ENCODE data around the gene PTPRM.

- no peak for TF ChIP-seq CTCF (IDR thresholded peaks at IDR 0.05)
- no peak for TF ChIP-seq POLR2A (IDR thresholded peaks at IDR 0.05)
These were observed 755.4 kb downstream of the PTPRM start for GRCh38 chr18:8322486-8322885.
